Measurements from ENCODE around the gene C14orf180. TPM values are rescaled to one million over a fixed set of nuclear protein-coding genes. Genes with fewer than 3 reads are reported as not detected.

C14orf180 gene
- total RNA-seq, 1 donor from 2014 or later: not detected

DNA sequence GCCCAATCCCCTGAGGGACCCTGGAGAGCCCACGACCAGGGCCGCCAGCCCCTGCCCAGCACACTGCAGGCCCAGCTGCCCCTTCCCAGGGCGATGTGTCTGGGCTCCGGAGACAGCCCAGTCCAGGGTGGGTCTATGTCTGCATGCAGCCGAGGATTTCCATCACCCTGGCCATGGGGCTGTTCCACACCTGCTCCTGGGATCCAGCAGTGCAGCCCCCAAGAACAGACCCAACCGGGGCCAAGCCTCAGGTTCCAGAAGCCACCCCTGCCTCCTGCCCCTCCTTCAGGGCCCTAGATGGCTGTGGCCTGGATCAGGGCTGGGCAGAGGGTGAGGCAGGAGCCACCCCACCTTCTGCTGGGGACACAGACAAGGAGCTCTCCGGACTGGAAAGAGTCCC lies 11.5 kb downstream of the C14orf180 start:
- Histone ChIP-seq H3K27ac (no peak overlapping the region), H3K4me2 (no peak overlapping the region), H3K4me3 (no peak overlapping the region), H2AFZ (replicated peaks) (no peak overlapping the region), H3K79me2 (ENCODE audit: low read depth) (no peaks in the 10 kb centered on the region), H3K4me1 (no peaks in the 10 kb centered on the region), H4K20me1 (ENCODE audit: low read depth) (no peaks in the 10 kb centered on the region), H3K9me3 (ENCODE audit: low read depth) (no peaks in the 10 kb centered on the region), H3K36me3 (no peaks in the 10 kb centered on the region), H3K9ac (no peak overlapping the region), H3K27me3 (no peaks in the 10 kb centered on the region), H3F3A (ENCODE audit: low read depth) (no peaks in the 10 kb centered on the region)
- Mint-ChIP-seq H3K4me3 (no peak overlapping the region), H3K27me3 (ENCODE audit: insufficient read depth, low read depth) (peaks cover 8% of the 10 kb centered on the region), H3K9me3 (no peaks in the 10 kb centered on the region), H3K4me1 (peaks cover 13% of the 10 kb centered on the region), H3K27ac (no peak overlapping the region), H3K36me3 (no peaks in the 10 kb centered on the region)
- TF ChIP-seq EZH2 (IDR thresholded peaks at IDR 0.05) (no peak), EZH2phosphoT487 (IDR thresholded peaks at IDR 0.05) (no peak)
- TF ChIP-seq, protein P1, sequence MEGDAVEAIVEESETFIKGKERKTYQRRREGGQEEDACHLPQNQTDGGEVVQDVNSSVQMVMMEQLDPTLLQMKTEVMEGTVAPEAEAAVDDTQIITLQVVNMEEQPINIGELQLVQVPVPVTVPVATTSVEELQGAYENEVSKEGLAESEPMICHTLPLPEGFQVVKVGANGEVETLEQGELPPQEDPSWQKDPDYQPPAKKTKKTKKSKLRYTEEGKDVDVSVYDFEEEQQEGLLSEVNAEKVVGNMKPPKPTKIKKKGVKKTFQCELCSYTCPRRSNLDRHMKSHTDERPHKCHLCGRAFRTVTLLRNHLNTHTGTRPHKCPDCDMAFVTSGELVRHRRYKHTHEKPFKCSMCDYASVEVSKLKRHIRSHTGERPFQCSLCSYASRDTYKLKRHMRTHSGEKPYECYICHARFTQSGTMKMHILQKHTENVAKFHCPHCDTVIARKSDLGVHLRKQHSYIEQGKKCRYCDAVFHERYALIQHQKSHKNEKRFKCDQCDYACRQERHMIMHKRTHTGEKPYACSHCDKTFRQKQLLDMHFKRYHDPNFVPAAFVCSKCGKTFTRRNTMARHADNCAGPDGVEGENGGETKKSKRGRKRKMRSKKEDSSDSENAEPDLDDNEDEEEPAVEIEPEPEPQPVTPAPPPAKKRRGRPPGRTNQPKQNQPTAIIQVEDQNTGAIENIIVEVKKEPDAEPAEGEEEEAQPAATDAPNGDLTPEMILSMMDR (IDR thresholded peaks at IDR 0.05): no peak
- DNase-seq (ENCODE audit: low spot score): no peak

DNA sequence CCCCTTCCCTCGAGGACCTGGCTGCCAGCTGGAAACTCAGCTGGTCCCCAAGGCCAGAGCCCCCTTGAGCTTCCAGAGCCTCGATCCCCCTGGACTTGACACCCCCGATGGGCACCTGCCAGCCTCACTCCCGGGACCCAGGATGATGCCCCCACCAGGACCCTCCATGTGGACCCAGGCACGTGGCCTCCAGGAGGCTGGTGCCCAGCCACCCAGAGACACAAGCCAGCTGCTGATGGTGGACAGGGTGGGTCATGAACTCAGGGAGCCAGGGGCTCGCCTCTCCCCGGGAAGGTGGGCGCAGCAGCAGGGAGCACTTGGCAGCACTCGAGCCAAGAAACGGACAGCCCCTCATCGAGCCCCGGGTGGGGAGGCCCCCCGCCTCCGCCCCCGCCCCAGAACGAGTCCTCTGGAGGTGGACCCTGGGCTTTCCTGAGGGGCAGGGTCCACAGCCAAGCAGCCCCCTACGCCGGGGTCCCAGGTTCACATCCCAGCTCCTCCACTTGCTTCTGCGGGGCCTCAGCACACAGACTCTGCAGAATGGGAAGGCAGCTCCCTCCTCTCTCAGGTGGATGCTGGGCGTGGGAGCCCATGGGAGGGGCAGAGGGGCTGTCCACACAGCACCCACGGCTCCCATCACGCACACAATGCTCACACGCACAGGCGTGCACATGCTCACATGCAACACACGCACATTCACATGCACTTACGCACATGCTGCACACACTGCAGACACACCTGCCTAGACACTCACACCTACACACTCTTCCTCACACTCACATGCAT lies 12.1 kb downstream of the C14orf180 start:
- no peaks in the 10 kb centered on the region for H3F3A ChIP-seq (ENCODE audit: low read depth)
- H3K9me3 Mint-ChIP-seq: no peaks in the 10 kb centered on the region
- H4K20me1 ChIP-seq (ENCODE audit: low read depth): no peaks in the 10 kb centered on the region
- H3K27ac ChIP-seq: no peak overlapping the region
- H3K27me3 Mint-ChIP-seq (ENCODE audit: insufficient read depth, low read depth): peaks cover 12% of the 10 kb centered on the region
- TF ChIP-seq EZH2phosphoT487 (IDR thresholded peaks at IDR 0.05): no peak
- H3K9me3 ChIP-seq (ENCODE audit: low read depth): no peaks in the 10 kb centered on the region
- no peak for DNase-seq (ENCODE audit: low spot score)
- no peak overlapping the region for H2AFZ ChIP-seq (replicated peaks)
- no peak overlapping the region for H3K4me3 Mint-ChIP-seq
- H3K4me3 ChIP-seq: no peak overlapping the region
- no peaks in the 10 kb centered on the region for H3K79me2 ChIP-seq (ENCODE audit: low read depth)
- no peak overlapping the region for H3K4me2 ChIP-seq
- peak overlapping the region; percentile 2 for H3K27ac Mint-ChIP-seq
- H3K4me1 ChIP-seq: no peaks in the 10 kb centered on the region
- no peak overlapping the region for H3K9ac ChIP-seq
- H3K4me1 Mint-ChIP-seq: peaks cover 11% of the 10 kb centered on the region
- no peaks in the 10 kb centered on the region for H3K36me3 ChIP-seq
- H3K36me3 Mint-ChIP-seq: no peaks in the 10 kb centered on the region
- no peaks in the 10 kb centered on the region for H3K27me3 ChIP-seq

DNA sequence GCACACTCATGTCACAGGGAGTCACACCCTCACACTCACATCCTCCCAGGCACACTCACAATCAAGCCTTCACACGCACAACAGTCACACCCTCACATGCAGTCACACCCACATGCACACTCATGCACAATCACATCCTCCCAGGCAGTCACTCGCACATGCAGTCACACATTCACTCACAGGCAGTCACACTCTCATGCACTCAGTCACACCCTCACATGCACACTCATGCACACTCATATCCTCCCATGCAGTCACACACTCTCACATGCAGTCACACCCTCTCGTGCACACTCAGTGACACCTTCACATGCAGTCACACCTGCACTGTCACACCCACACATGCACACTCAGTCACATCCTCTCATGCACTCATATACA lies 12.7 kb downstream of the C14orf180 start:
- no peaks in the 10 kb centered on the region for H4K20me1 ChIP-seq (ENCODE audit: low read depth)
- Mint-ChIP-seq H3K4me1 (peaks cover 11% of the 10 kb centered on the region), H3K9me3 (no peaks in the 10 kb centered on the region), H3K4me3 (no peak overlapping the region), H3K27ac (peak overlapping the region; percentile 2), H3K27me3 (ENCODE audit: insufficient read depth, low read depth) (peaks cover 12% of the 10 kb centered on the region), H3K36me3 (no peaks in the 10 kb centered on the region)
- H3K27me3 ChIP-seq: no peaks in the 10 kb centered on the region
- H3F3A ChIP-seq (ENCODE audit: low read depth): no peaks in the 10 kb centered on the region
- no peak overlapping the region for H3K9ac ChIP-seq
- H3K4me2 ChIP-seq: no peak overlapping the region
- no peaks in the 10 kb centered on the region for H3K9me3 ChIP-seq (ENCODE audit: low read depth)
- no peak overlapping the region for H2AFZ ChIP-seq (replicated peaks)
- H3K4me3 ChIP-seq: no peak overlapping the region
- TF ChIP-seq, protein P1 (IDR thresholded peaks at IDR 0.05): no peak
- TF ChIP-seq EZH2phosphoT487 (IDR thresholded peaks at IDR 0.05): no peak
- no peaks in the 10 kb centered on the region for H3K36me3 ChIP-seq
- DNase-seq (ENCODE audit: low spot score): no peak
- H3K4me1 ChIP-seq: no peaks in the 10 kb centered on the region
- no peaks in the 10 kb centered on the region for H3K79me2 ChIP-seq (ENCODE audit: low read depth)
- H3K27ac ChIP-seq: no peak overlapping the region

DNA sequence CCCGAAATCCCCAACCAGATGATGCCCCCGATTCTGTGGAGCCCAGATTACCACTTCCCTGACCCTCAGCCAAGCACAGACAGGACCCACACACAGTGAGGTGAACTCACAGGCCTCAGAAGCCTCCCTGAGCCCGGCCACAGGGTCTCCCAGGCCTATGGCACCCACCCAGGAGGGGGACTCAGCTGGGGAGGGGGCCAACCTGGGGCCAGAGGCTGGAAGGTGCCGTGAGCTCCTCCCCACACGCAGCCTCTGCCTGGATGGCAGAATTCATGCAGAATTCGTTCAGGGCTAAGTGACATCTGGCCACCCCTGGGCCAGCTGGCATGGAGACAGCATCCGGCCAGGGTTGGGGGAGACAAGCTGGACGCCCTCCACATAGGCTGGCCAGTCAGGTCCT lies 13.2 kb downstream of the C14orf180 start:
- Histone ChIP-seq H3K4me3 (no peak overlapping the region), H2AFZ (replicated peaks) (no peak overlapping the region), H3K27me3 (no peaks in the 10 kb centered on the region), H3K4me2 (no peak overlapping the region), H3K27ac (no peak overlapping the region), H3K9ac (no peak overlapping the region), H4K20me1 (ENCODE audit: low read depth) (no peaks in the 10 kb centered on the region), H3K79me2 (ENCODE audit: low read depth) (no peaks in the 10 kb centered on the region), H3K4me1 (no peaks in the 10 kb centered on the region), H3K36me3 (no peaks in the 10 kb centered on the region), H3F3A (ENCODE audit: low read depth) (no peaks in the 10 kb centered on the region), H3K9me3 (ENCODE audit: low read depth) (no peaks in the 10 kb centered on the region)
- H3K9me3 Mint-ChIP-seq: no peaks in the 10 kb centered on the region
- no peak for DNase-seq (ENCODE audit: low spot score)
- peaks cover 11% of the 10 kb centered on the region for H3K4me1 Mint-ChIP-seq
- peak overlapping the region; percentile 2 for H3K27ac Mint-ChIP-seq
- no peaks in the 10 kb centered on the region for H3K36me3 Mint-ChIP-seq
- TF ChIP-seq EZH2phosphoT487 (IDR thresholded peaks at IDR 0.05) (no peak), EZH2 (IDR thresholded peaks at IDR 0.05) (no peak)
- TF ChIP-seq, protein P1 (IDR thresholded peaks at IDR 0.05): no peak
- no peak overlapping the region for H3K4me3 Mint-ChIP-seq
- peaks cover 12% of the 10 kb centered on the region for H3K27me3 Mint-ChIP-seq (ENCODE audit: insufficient read depth, low read depth)

All from neural progenitor cell (in vitro differentiated cells).